Activated gamma-delta T cell treated with anti-CD3 and anti-CD28 coated beads, Interleukin-2, amount 50 U/mL, for 16 hours (primary cell): ENCODE measurements around the gene OCIAD2.
"Not testable (repeated sequence)": the region's sequence is repeated elsewhere in the genome, so short reads cannot be mapped to it uniquely, and the experiment has no call there.

Source experiments
- DNase-seq: peaks from one replicate; pipeline ENCODE4 v3.0.0-alpha.2; 2020; ENCODE audit warnings: low read depth

Gene OCIAD2

GRCh38 chr4:48854395-48854683 lies 52.2 kb downstream of the OCIAD2 start:
- DNase-seq: no peak

DNA sequence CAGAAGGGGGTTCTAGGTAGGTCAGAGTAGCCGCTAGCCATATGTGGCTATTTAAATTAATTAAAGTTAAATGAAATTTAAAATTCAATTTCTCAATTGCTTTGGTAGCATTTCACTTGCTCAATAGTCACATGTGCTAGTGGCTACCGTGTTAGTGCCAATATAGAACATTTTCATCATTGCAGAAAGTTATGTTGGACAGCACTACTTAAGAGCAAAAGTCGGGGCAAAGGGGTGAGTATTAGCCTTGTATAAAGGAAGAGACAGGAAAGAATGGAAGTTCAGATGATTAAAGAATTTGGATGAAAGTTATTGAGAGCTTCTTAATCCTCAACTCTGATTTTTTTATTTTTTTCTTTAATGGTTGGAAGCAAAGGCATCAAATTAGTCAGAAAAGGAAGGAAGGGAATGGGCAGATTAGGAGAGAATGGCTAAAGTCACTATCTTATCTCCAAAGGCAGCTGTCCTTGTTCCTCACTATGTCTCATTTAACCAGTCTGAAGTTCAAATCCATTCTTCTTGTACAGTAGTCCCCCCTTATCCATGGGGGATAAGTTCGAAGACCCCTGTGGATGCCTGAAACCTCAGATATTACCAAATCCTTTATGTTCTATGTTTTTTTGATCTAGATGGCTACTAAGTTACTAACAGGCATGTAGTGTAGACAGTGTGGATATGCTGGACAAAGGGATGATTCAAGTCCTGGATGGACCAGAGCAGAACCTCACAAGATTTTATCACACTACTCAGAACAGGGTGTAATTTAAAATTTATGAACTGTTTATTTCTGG lies 52.8 kb downstream of the OCIAD2 start:
- no peak for DNase-seq

GRCh38 chr4:48851651-48852050 lies 54.9 kb downstream of the OCIAD2 start:
- DNase-seq: no peak

DNA sequence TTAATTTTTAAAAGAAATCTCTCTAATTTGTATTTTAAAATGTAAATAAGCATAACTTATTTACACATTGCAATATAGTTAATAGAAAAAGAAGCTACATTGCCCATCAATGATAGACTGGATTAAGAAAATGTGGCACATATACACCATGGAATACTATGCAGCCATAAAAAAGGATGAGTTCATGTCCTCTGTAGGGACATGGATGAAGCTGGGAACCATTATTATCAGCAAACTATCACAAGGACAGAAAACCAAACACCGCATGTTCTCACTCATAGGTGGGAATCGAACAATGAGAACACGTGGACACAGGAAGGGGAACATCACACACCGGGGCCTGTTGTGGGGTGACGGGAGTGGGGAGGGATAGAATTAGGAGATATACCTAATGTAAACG lies 57.8 kb downstream of the OCIAD2 start:
- DNase-seq: not testable (repeated sequence)

GRCh38 chr4:48844843-48845242 lies 61.7 kb downstream of the OCIAD2 start:
- DNase-seq: no peak

GRCh38 chr4:48841045-48841827 lies 65.3 kb downstream of the OCIAD2 start:
- no peak for DNase-seq

DNA sequence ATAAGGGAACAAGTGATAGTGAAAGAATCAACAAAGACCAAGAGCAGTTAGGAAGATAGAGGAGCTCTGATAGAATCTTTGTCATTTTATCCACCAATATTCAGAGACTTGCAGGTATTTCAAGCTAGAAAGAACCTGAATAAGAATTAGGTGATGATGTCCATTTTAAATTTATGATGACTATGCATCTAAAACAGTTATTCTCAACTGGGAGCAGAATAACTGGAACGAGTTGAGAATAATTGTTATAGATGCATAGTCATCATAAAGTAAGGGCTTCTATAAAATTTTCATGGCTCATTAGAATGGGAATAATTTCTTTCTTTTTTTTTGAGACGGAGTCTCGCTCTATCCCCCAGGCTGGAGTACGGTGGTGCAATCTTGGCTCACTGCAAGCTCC lies 69.9 kb downstream of the OCIAD2 start:
- DNase-seq: no peak
